Activated CD8-positive, alpha-beta T cell treated with anti-CD3 and anti-CD28 coated beads for 36 hours (primary cell): Measurements from ENCODE around the gene LIME1. TPM values are rescaled to one million over a fixed set of nuclear protein-coding genes. Genes with fewer than 3 reads are reported as not detected.

ENCODE experiments used
- ATAC-seq: fragments of 200-7000 bp; cut with Tn5 transposase; one replicate; pipeline ENCODE4 v1.10.0; 2021; ENCODE audit warnings: mild to moderate bottlenecking, moderate library complexity
- CTCF ChIA-PET: fragments of 350-600 bp; sonication (Branson Sonifier 250); formaldehyde crosslinking; loops from one replicate; lab custom pipeline; 2021; ENCODE audit warnings: antibody characterized with exemption; lab: Charles Lee
- POLR2A ChIA-PET: fragments of 350-600 bp; sonication (Branson Sonifier 250); formaldehyde crosslinking; loops from one replicate; lab custom pipeline; 2021; ENCODE audit warnings: antibody characterized with exemption; lab: Charles Lee
- DNase-seq: peaks from one replicate; pipeline ENCODE4 v3.0.0-alpha.2; 2020
- H3K27ac Mint-ChIP-seq: one replicate; pipeline ENCODE4 v1.8.0; 2021; ENCODE audit warnings: mild to moderate bottlenecking, mixed read lengths
- H3K27me3 Mint-ChIP-seq: one replicate; pipeline ENCODE4 v1.8.0; 2021; ENCODE audit warnings: mixed read lengths
- H3K36me3 Mint-ChIP-seq: one replicate; pipeline ENCODE4 v1.8.0; 2021; ENCODE audit warnings: low read depth, mixed read lengths
- H3K4me1 Mint-ChIP-seq: one replicate; pipeline ENCODE4 v1.8.0; 2021; ENCODE audit warnings: low read depth, mixed read lengths
- H3K4me3 Mint-ChIP-seq: one replicate; pipeline ENCODE4 v1.8.0; 2021; ENCODE audit warnings: mild to moderate bottlenecking, moderate library complexity, mixed read lengths
- H3K9me3 Mint-ChIP-seq: one replicate; pipeline ENCODE4 v1.8.0; 2021; ENCODE audit warnings: mixed read lengths
- intact Hi-C: fragments of 100-400 bp; cut with micrococcal nuclease; formaldehyde crosslinking; loops from one replicate; pipeline ENCODE4 v1.10.0; 2022
- total RNA-seq, 2 experiments: library from RNA; stranded (reverse); gene quantifications; one replicate each; pipeline ENCODE4 v1.2.3, GENCODE V29; 2021
- TF ChIP-seq, protein P1 (sequence below): fragments of 200-600 bp; IDR thresholded peaks from one replicate; pipeline ENCODE4 v1.8.0; 2022; ENCODE audit warnings: antibody characterized with exemption, mild to moderate bottlenecking

Gene LIME1
- total RNA-seq, 2 experiments from 2014 or later, result 15.5 to 16.8 TPM

DNA sequence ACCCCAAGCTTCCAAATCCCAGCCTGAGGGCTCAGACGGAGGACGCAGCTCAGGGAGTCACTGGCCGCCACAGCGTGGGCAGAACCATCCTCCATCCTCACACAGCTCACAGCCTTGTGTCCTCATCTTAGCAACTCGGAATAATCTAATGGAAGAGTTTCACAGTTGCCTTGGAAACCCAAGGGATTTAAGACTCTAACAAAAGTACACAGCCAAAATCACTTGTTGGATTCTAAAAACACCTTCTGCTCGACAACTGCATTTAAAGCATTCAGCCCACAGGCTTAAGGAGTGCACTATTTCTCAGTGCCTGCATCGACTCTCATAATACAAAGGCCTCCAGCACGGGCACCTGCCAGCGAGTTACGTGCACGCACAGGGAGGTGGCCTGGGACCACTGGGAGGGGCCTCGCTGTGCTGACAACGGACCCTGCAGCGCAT lies 49.2 kb downstream of the LIME1 start:
- peaks cover 11% of the 10 kb centered on the region for H3K4me1 Mint-ChIP-seq
- no peak overlapping the region for H3K4me3 Mint-ChIP-seq
- no peak overlapping the region for H3K27ac Mint-ChIP-seq
- intact Hi-C loops, result loop anchor here (5.0 kb wide), 1 partner anchor 187 kb away; no protein-coding TSS in a partner anchor
- CTCF ChIA-PET, result interaction anchor here (0.7 to 5.0 kb wide), 21 partner anchors 9 to 335 kb away, joined by 3 to 37 read pairs (median 5); partner anchors contain the start of genes ARFRP1, LIME1, TPD52L2 and ZGPAT
- POLR2A ChIA-PET, result no interaction called here
- DNase-seq (no peak), ATAC-seq (no peak)
- no peaks in the 10 kb centered on the region for H3K36me3 Mint-ChIP-seq
- no peaks in the 10 kb centered on the region for H3K27me3 Mint-ChIP-seq
- no peaks in the 10 kb centered on the region for H3K9me3 Mint-ChIP-seq
- TF ChIP-seq, protein P1, sequence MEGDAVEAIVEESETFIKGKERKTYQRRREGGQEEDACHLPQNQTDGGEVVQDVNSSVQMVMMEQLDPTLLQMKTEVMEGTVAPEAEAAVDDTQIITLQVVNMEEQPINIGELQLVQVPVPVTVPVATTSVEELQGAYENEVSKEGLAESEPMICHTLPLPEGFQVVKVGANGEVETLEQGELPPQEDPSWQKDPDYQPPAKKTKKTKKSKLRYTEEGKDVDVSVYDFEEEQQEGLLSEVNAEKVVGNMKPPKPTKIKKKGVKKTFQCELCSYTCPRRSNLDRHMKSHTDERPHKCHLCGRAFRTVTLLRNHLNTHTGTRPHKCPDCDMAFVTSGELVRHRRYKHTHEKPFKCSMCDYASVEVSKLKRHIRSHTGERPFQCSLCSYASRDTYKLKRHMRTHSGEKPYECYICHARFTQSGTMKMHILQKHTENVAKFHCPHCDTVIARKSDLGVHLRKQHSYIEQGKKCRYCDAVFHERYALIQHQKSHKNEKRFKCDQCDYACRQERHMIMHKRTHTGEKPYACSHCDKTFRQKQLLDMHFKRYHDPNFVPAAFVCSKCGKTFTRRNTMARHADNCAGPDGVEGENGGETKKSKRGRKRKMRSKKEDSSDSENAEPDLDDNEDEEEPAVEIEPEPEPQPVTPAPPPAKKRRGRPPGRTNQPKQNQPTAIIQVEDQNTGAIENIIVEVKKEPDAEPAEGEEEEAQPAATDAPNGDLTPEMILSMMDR, result no peak

DNA sequence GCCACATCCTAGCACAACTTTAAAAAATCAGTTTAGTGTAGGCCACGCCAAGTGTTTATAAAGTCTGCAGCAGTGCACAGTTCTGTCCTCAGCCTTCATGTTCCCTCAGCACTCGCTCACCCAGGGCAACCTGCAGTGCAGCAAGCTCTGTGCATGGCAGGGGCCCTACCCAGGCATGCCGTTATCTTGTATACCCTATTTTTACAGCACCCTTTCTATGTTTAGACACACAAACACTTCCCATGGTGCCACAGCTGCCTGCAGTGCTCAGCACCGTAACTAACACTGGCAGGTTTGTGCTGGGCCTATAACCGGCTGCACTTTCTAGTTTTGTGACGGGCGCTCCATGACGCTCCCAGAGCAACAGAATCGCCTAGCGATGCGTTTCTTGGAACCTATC lies 50.8 kb downstream of the LIME1 start:
- Mint-ChIP-seq H3K27ac (no peak overlapping the region), H3K27me3 (no peaks in the 10 kb centered on the region), H3K4me3 (no peak overlapping the region), H3K9me3 (no peaks in the 10 kb centered on the region), H3K4me1 (peaks cover 4% of the 10 kb centered on the region), H3K36me3 (no peaks in the 10 kb centered on the region)
- ATAC-seq, result no peak
- TF ChIP-seq, protein P1, result no peak
- CTCF ChIA-PET, result interaction anchor here (1.5 to 5.0 kb wide), 9 partner anchors 12 to 251 kb away, joined by 4 to 37 read pairs (median 5); partner anchors contain the start of genes ARFRP1, TPD52L2 and ZGPAT
- no peak for DNase-seq
- POLR2A ChIA-PET, result no interaction called here
- intact Hi-C loops, result loop anchor here (5.0 kb wide), 1 partner anchor 185 kb away; no protein-coding TSS in a partner anchor

- Mint-ChIP-seq H3K36me3 (no peaks in the 10 kb centered on the region), H3K27me3 (no peaks in the 10 kb centered on the region), H3K27ac (no peak overlapping the region), H3K4me3 (no peak overlapping the region), H3K4me1 (no peaks in the 10 kb centered on the region), H3K9me3 (no peaks in the 10 kb centered on the region)
- TF ChIP-seq, protein P1, result no peak
- CTCF ChIA-PET, result interaction anchor here (0.9 to 4.9 kb wide), 3 partner anchors 13 to 249 kb away, joined by 3 to 37 read pairs (median 4); partner anchors contain the start of gene TPD52L2
- intact Hi-C loops, result loop anchor here (5.0 kb wide), 1 partner anchor 185 kb away; no protein-coding TSS in a partner anchor
- no peak for ATAC-seq
- POLR2A ChIA-PET, result no interaction called here
- no peak for DNase-seq
Observed at GRCh38 chr20:63787749-63788148, 51.3 kb downstream of the LIME1 start.

Other genes with a start within 250 kb of the LIME1 start
- gene EEF1A2, start 237.6 kb upstream of the LIME1 start, total RNA-seq, result 1 to 10 TPM; 1.4 to 2.2 TPM
- 100 to 1,000 TPM; 193 to 226 TPM for gene PPDPF, start 215.9 kb upstream of the LIME1 start, total RNA-seq
- under 1 TPM in 1 of 2 experiments, not detected in 1; 0.18 TPM for gene PTK6, start 199.3 kb upstream of the LIME1 start, total RNA-seq
- gene SRMS, start 188.9 kb upstream of the LIME1 start, total RNA-seq, result not detected
- under 1 TPM; 0.23 to 0.27 TPM for gene FNDC11, start 182.5 kb upstream of the LIME1 start, total RNA-seq
- 10 to 100 TPM; 14.3 to 17.6 TPM for gene HELZ2, start 162.4 kb upstream of the LIME1 start, total RNA-seq
- gene GMEB2, start 109.6 kb upstream of the LIME1 start, total RNA-seq, result 10 to 100 TPM; 16.2 to 16.3 TPM
- gene STMN3, start 83.2 kb upstream of the LIME1 start, total RNA-seq, result 10 to 100 TPM; 17.8 to 18.4 TPM
- gene RTEL1, start 78.4 kb upstream of the LIME1 start, total RNA-seq, result 10 to 100 TPM; 37.4 to 39.1 TPM
- not detected for gene TNFRSF6B, start 40.0 kb upstream of the LIME1 start, total RNA-seq
- 10 to 100 TPM; 41.7 to 44.2 TPM for gene ARFRP1, start 28.7 kb upstream of the LIME1 start, total RNA-seq
- 10 to 100 TPM; 22.4 to 22.5 TPM for gene ZGPAT, start 28.6 kb upstream of the LIME1 start, total RNA-seq
- 10 to 100 TPM; 38.5 to 39.8 TPM for gene SLC2A4RG, start 3.1 kb downstream of the LIME1 start, total RNA-seq
- gene ZBTB46, start 94.6 kb downstream of the LIME1 start, total RNA-seq, result under 1 TPM; 0.31 to 0.38 TPM
- not detected for gene ABHD16B, start 124.8 kb downstream of the LIME1 start, total RNA-seq
- 10 to 100 TPM; 43.1 to 44.6 TPM for gene TPD52L2, start 128.6 kb downstream of the LIME1 start, total RNA-seq
- gene DNAJC5, start 158.5 kb downstream of the LIME1 start, total RNA-seq, result 10 to 100 TPM; 32.2 to 32.5 TPM
- 10 to 100 TPM; 31.5 to 32.6 TPM for gene UCKL1, start 219.8 kb downstream of the LIME1 start, total RNA-seq
- 1 to 10 TPM; 7.5 to 8.6 TPM for gene ZNF512B, start 233.3 kb downstream of the LIME1 start, total RNA-seq
- gene SAMD10, start 243.0 kb downstream of the LIME1 start, total RNA-seq, result 10 to 100 TPM; 17.4 to 17.5 TPM
- gene PRPF6, start 244.5 kb downstream of the LIME1 start, total RNA-seq, result 10 to 100 TPM; 53.0 to 55.5 TPM